Testis (tissue), 2 donors: ENCODE data around the gene SLC16A3.

Experiments
- POLR2A ChIP-seq: fragments of 450-650 bp; IDR thresholded peaks from one replicate; pipeline ENCODE4 v1.6.1; 2017; ENCODE audit warnings: antibody characterized with exemption, mild to moderate bottlenecking, moderate library complexity
- TF ChIP-seq, protein P1 (sequence below), 3 experiments: fragments of 450-650 bp in 2 of 3; fragments of 200-600 bp in 1 of 3; sonication (generic) in 1 of 3; IDR thresholded peaks; one replicate each; pipeline ENCODE4 v1.5.1; 2016 to 2019; ENCODE audit warnings: antibody characterized with exemption in 3 of 3, mild to moderate bottlenecking in 2 of 3, moderate library complexity in 1 of 3

GRCh38 chr17:82247856-82248671, 19.2 kb downstream of the SLC16A3 start:
- TF ChIP-seq, protein P1, sequence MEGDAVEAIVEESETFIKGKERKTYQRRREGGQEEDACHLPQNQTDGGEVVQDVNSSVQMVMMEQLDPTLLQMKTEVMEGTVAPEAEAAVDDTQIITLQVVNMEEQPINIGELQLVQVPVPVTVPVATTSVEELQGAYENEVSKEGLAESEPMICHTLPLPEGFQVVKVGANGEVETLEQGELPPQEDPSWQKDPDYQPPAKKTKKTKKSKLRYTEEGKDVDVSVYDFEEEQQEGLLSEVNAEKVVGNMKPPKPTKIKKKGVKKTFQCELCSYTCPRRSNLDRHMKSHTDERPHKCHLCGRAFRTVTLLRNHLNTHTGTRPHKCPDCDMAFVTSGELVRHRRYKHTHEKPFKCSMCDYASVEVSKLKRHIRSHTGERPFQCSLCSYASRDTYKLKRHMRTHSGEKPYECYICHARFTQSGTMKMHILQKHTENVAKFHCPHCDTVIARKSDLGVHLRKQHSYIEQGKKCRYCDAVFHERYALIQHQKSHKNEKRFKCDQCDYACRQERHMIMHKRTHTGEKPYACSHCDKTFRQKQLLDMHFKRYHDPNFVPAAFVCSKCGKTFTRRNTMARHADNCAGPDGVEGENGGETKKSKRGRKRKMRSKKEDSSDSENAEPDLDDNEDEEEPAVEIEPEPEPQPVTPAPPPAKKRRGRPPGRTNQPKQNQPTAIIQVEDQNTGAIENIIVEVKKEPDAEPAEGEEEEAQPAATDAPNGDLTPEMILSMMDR (IDR thresholded peaks at IDR 0.05): no peak
- no peak for TF ChIP-seq POLR2A
